Kidney epithelial cell (primary cell): ENCODE measurements around the gene ART1. TPM values are rescaled to one million over a fixed set of nuclear protein-coding genes. Genes with fewer than 3 reads are reported as not detected.

Source experiments
- DNase-seq: peaks from one replicate; pipeline ENCODE4 v3.0.0-alpha.2; 2010; ENCODE audit warnings: low read depth
- H3K27me3 ChIP-seq: 2 replicates; pipeline ENCODE4 v1.6.0; 2011; ENCODE audit warnings: low read length; ENCODE audit not compliant: control insufficient read depth, insufficient read depth
- H3K36me3 ChIP-seq: 2 replicates; pipeline ENCODE4 v1.5.1; 2011; ENCODE audit warnings: low read length; ENCODE audit not compliant: control insufficient read depth, insufficient read depth
- H3K4me3 ChIP-seq: 2 replicates; pipeline ENCODE4 v1.5.1; 2011; ENCODE audit warnings: low read depth, mild to moderate bottlenecking, control low read depth, low read length
- CTCF ChIP-seq: IDR thresholded peaks from 2 replicates; pipeline ENCODE4 v1.5.1; 2011; ENCODE audit warnings: mild to moderate bottlenecking, moderate library complexity, low read length, control low read depth, inconsistent platforms; ENCODE audit not compliant: insufficient read depth, poor library complexity, severe bottlenecking
- total RNA-seq: library from RNA; depleted of rRNA; stranded (reverse); fragments of >200 nt; gene quantifications from 2 replicates; pipeline ENCODE4 v1.2.3, GENCODE V29; 2015

The ART1 gene
- total RNA-seq, 1 donor from 2014 or later: not detected

- no peaks in the 10 kb centered on the region for H3K27me3 ChIP-seq
- peaks cover 4% of the 10 kb centered on the region for H3K36me3 ChIP-seq
- no peak overlapping the region for H3K4me3 ChIP-seq
- no peak for TF ChIP-seq CTCF
- no peak for DNase-seq
Measured at GRCh38 chr11:3684129-3684818, 39.3 kb downstream of the ART1 start.

GRCh38 chr11:3684819-3685172 lies 39.9 kb downstream of the ART1 start:
- TF ChIP-seq CTCF: no peak
- DNase-seq: no peak
- H3K36me3 ChIP-seq: peaks cover 4% of the 10 kb centered on the region

GRCh38 chr11:3685923-3686322 lies 41.0 kb downstream of the ART1 start:
- Histone ChIP-seq H3K4me3 (no peak overlapping the region), H3K36me3 (peaks cover 2% of the 10 kb centered on the region), H3K27me3 (no peaks in the 10 kb centered on the region)
- TF ChIP-seq CTCF: no peak
- DNase-seq: no peak

More at GRCh38 chr11:3684819-3685172, 39.9 kb downstream of the ART1 start:
- no peak overlapping the region for H3K4me3 ChIP-seq
- H3K27me3 ChIP-seq: no peaks in the 10 kb centered on the region

- TF ChIP-seq CTCF: no peak
- H3K27me3 ChIP-seq: no peaks in the 10 kb centered on the region
- peaks cover 2% of the 10 kb centered on the region for H3K36me3 ChIP-seq
- no peak overlapping the region for H3K4me3 ChIP-seq
- DNase-seq: no peak
Measured at GRCh38 chr11:3686751-3687150, 41.8 kb downstream of the ART1 start.

GRCh38 chr11:3700410-3700809 lies 55.5 kb downstream of the ART1 start:
- no peaks in the 10 kb centered on the region for H3K27me3 ChIP-seq
- H3K36me3 ChIP-seq: no peaks in the 10 kb centered on the region
- no peak for TF ChIP-seq CTCF
- no peak for DNase-seq
- no peak overlapping the region for H3K4me3 ChIP-seq

GRCh38 chr11:3700910-3701309 lies 56.0 kb downstream of the ART1 start:
- Histone ChIP-seq H3K27me3 (no peaks in the 10 kb centered on the region), H3K4me3 (no peak overlapping the region), H3K36me3 (no peaks in the 10 kb centered on the region)
- no peak for DNase-seq
- TF ChIP-seq CTCF: no peak
